GM18519 (cell line): ENCODE measurements around the gene RPH3AL.
"Not testable (repeated sequence)": the region's sequence is repeated elsewhere in the genome, so short reads cannot be mapped to it uniquely, and the experiment has no call there.

Experiments
- ATAC-seq: cut with Tn5 transposase; IDR thresholded peaks from one replicate; pipeline ENCODE4 v1.9.1; 2021; ENCODE audit warnings: mild to moderate bottlenecking, moderate library complexity; ENCODE audit not compliant: unreplicated experiment, low FRiP score

RPH3AL gene

DNA sequence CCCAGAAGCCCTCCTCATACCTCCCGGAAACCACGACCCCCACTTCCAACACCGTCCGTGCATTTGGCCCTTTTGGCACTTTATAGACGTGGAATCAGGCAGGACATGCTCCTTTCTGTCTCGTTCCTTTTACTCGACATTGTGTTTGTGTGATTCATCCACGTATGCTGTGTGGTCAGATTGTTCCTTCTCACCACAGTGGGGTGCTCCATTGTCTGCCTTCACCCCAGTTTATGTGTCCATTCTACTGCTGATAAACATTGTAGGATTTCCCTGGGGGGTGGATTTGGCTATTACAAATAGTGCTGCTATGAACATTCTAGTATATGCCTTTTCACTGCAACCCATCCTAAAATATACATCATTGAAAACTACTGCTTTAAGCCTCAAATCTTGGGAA lies 28.9 kb upstream of the RPH3AL start:
- no peak for ATAC-seq

DNA sequence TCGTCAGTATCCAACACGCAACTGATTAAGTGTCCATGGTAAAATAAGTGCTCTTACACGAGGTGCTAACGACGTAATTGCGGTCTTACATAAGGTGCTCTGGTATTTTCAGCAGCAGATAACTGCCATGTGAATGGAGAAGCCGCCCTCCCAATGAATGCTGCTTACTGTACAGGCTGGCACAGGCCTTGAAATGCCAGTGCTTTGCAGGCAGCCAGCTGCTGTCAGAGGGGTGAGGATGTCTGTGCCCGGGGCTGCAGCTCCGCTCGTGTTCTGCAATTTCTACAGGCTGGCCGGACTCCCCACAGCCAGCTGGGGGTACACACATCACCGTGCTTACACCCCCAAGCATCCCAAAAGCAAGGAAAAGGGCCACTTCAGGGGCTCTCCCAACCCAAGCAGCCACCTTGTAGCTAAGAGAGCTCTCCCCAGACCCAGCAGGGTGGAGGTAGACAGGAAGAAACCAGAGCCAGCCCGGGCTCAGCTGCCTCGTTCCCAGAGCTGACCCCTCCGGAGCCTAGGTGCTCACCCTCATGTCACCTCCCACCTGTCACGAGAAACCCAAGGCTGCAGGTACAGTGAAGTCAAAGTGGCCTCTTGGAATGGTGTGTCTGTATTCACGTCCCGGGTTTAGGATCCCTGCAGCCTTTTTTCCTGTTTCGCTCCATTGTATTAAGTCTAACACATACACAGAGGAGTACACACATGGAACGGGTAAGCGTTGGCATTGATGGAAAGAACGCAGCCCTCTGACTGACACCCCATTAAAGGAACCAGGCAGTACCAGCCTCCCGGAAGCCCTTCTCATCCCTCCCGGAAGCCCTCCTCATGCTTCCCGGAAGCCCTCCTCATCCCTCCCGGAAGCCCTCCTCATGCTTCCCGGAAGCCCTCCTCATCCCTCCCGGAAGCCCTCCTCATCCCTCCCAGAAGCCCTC lies 27.2 kb upstream of the RPH3AL start:
- no peak for ATAC-seq

GRCh38 chr17:378068-378467 lies 25.5 kb upstream of the RPH3AL start:
- no peak for ATAC-seq

DNA sequence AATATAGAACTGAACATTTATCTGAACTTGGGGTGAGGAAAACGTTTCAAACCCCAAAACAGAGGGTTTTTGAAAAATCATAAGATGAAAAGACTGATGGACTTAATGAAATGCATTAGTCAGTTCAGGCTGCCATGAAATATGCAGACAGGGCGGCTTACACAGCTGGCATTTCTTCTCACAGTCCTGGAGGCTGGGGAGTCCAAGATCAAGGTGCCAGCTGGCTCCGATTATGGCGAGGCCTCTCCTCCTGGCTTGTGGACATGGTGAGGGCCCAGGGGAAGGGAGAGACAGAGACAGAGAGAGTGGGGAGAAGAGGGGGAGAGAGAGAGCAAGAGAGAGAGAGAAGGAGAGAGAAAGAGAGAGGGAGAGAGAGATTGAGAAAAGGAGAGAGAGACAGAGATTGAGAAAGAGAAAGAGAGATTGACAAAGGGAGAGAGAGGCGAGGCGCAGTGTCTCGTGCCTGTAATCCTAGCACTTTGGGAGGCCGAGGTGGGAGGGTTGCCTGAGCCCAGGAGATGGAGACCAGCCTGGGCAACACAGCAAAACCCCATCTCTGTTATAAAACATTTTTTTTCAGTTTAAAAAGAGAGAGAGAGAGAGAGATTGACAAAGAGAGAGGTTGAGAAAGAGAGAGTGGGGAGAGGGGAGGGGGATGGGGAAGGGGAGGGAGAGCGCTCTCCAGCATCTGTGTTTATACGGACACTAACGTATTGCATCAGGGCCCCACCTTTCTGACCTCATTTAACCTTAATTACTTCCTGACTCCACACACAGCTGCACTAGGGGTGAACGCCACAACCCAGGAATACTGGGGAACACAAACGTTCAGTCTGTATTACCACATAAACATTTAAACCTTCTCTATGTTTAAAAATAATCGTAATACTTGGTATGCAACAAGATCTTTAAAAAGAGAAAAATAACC lies 24.6 kb upstream of the RPH3AL start:
- no peak for ATAC-seq

DNA sequence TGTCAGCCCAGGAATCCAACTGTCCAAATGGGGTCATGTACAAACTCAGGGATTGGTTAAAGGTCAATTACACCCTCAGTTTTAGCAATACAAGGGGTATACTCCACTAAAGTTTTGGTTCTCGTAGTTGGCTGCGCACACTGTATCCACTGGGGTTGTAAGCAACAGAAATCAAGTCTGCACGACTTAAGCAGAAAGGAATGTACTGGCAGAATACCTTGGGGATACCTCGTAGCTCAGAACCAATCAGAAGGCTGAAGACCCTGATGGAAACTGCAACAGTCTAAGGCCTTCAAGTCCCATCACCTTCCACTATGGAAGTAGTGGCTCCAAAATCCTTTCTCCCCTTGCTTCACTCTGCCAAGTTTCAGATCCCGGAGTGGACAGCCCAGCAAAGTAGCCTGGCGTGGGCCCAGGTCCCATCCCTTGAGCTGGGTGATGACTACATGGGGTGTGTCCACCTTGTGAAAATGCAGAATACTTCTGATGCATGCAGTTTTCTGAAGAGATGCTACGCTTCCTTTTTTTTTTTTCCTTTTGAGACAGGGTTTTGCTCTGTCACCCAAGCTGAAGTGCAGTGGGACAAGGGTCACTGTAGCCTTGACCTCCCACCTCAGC lies 21.1 kb upstream of the RPH3AL start:
- no peak for ATAC-seq

- no peak for ATAC-seq
Measured at GRCh38 chr17:372157-373152, 19.8 kb upstream of the RPH3AL start.

- ATAC-seq = no peak
Measured at GRCh38 chr17:371583-371982, 19.0 kb upstream of the RPH3AL start.

DNA sequence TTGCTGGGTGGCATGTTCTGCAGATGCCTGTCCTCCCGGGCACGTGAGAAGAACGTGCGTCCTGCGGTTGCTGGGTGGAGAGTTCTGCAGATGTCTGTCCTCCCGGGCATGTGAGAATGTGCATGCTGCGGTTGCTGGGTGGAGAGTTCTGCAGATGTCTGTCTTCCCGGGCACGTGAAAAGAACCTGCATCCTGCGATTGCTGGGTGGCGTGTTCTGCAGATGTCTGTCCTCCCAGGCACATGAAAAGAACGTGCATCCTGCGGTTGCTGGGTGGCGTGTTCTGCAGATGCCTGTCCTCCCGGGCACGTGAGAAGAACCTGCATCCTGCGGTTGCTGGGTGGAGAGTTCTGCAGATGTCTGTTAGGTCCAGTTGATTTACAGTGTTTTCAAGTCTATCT lies 15.0 kb upstream of the RPH3AL start:
- ATAC-seq = not testable (repeated sequence)

GRCh38 chr17:366657-367615 lies 14.3 kb upstream of the RPH3AL start:
- ATAC-seq = not testable (repeated sequence)

GRCh38 chr17:364766-365165 lies 12.2 kb upstream of the RPH3AL start:
- no peak for ATAC-seq

- ATAC-seq = no peak
Measured at GRCh38 chr17:364308-364707, 11.7 kb upstream of the RPH3AL start.

GRCh38 chr17:362721-363120 lies 10.1 kb upstream of the RPH3AL start:
- no peak for ATAC-seq

GRCh38 chr17:360092-360750 lies 7.6 kb upstream of the RPH3AL start:
- no peak for ATAC-seq

GRCh38 chr17:358491-359151 lies 6.0 kb upstream of the RPH3AL start:
- no peak for ATAC-seq

DNA sequence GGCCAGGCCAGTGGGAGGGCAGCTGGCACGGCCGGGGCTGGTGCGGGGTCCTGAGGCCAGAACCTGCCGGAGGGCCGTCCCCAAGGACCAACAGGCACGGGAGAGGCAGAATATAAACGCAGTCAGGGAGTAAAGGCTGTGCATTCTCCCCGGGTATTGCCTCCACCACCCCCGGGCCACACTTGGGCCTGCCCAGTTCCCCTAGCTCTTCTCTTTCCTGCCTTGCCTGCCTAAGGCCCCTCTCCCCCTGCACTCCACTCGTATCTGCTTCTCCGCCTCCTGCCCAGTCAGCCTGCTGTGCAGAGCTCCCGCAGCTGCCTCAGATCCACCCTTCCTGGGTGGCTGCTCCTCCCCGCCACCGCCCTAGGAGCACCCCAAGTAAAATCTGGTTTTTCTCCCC lies 5.0 kb upstream of the RPH3AL start:
- ATAC-seq = no peak

GRCh38 chr17:356671-357434 lies 4.2 kb upstream of the RPH3AL start:
- no peak for ATAC-seq
